Activated CD8-positive, alpha-beta memory T cell treated with anti-CD3 and anti-CD28 coated beads, Interleukin-2, amount 50 U/mL, for 4 hours (primary cell): ENCODE results near the gene IL4I1.
A peak's percentile ranks its signal among the peaks of the same experiment; 100 is the strongest.

Experiments
- DNase-seq: peaks from one replicate; pipeline ENCODE4 v3.0.0-alpha.2; 2020

The IL4I1 gene

GRCh38 chr19:49861541-49862378, 34.9 kb downstream of the IL4I1 start:
- DNase-seq, result no peak

GRCh38 chr19:49861107-49861506, 35.6 kb downstream of the IL4I1 start:
- no peak for DNase-seq

- no peak for DNase-seq
Observed at GRCh38 chr19:49860336-49861102, 36.2 kb downstream of the IL4I1 start.

DNA sequence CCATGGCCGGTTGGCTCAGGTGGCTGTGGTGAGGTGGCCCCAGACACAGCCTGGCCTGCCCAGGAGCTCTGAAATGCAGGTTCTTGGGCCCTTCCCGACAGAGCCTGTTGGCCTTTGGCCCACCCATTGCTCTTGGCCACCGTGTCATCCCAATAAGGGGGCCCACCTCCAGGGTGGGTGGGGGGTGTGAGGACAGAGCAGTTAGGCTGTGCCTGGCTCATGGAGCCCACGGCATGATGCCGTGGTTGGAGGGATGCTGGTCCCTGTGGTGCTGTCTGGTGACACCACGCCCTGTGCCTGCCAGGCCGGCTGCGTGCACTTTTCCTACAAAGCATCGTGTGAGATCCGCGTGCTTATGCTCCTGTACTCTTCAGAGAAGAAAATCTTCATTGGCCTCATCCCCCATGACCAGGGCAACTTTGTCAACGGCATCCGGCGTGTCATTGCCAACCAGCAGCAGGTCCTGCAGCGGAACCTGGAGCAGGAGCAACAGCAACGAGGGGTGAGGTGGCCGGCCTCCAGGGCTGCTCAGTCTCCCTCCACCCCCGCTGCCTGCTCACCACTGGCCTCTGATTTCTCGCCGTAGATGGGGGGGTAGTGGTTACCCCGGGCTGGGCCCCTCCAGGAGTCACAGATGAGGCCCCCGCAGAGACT, 36.9 kb downstream of the IL4I1 start:
- DNase-seq, result no peak

GRCh38 chr19:49858088-49858985, 38.4 kb downstream of the IL4I1 start:
- no peak for DNase-seq

- DNase-seq, result no peak
Observed at GRCh38 chr19:49857838-49858087, 38.9 kb downstream of the IL4I1 start.

- DNase-seq, result no peak
Observed at GRCh38 chr19:49857061-49857837, 39.4 kb downstream of the IL4I1 start.

DNA sequence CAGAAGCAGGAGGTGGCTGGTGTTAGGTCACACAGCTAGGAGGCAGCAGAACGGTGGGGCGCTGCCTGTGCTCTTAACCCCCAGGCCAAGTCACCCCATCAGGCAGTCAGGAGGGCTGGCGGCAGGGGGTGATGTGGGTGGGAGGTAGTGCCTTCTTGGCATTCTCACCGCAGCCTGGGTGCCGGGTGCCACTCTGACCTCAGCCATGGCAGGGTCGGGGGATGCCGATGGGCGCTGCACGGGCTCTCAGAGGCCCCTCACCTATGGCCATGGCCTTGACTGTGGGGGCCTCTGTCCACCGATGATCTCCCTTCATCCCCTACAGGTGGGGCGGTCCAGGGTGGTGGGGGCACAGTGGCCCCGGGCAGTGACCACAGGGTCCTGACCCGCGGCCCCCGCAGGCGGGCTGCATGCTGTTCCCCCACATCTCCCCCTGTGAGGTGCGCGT, 40.1 kb downstream of the IL4I1 start:
- DNase-seq, result peak; percentile 15

- DNase-seq, result no peak
Observed at GRCh38 chr19:49855676-49856573, 40.8 kb downstream of the IL4I1 start.

- DNase-seq, result no peak
Observed at GRCh38 chr19:49855277-49855675, 41.4 kb downstream of the IL4I1 start.

GRCh38 chr19:49854378-49855263, 42.1 kb downstream of the IL4I1 start:
- peak; percentile 16 for DNase-seq

DNA sequence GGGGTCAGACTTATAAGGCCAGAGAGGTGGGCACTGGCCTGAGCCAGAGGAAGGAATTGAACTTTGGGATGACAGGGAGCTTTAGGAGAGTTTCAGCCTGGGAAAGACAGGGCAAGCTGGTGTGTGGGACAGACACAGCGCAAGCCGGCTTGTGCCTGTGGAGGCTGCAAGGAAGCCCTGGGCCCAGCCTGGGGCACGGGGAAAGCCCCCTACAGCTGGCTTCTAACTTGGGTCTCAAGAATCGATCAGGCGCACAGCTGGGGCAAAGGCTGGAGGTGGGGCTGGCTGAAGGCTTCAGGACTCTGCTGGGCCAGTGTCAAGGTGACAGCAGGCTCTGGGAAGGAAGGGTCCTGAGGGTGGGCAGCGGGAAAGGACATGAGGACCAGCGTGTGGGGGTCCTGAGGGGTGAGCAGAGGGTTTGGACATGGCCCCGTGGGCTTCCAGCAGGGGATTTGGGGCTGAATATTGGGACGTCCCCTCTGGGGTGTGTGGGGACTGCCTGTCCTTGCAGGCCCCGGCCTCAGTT, 42.8 kb downstream of the IL4I1 start:
- DNase-seq, result no peak

DNA sequence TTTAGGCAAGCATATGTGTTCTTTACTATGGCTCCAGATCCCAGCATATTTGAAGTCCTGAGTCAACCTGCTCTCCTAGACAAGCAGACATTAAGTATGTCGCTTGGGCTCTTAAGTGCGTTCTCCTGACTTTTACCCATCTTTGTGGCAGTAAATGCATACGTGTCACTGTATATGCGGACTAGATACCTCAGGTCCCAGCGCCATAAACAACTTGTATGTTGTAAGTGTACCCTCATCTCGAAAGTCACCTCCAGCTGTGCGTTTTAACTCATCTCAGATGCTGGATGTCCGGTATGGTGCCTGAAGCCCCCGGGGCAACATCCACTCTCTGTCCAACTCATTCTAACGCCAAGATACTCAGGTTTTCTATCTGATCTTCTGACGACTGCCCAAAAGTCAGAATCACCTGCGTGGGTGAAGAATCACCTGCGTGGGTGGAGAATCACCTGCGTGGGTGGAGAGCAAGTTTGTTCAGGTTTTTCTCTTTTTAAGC, 44.0 kb downstream of the IL4I1 start:
- DNase-seq, result no peak

- DNase-seq, result peak; percentile 40
Observed at GRCh38 chr19:49851456-49852259, 45.0 kb downstream of the IL4I1 start.

DNA sequence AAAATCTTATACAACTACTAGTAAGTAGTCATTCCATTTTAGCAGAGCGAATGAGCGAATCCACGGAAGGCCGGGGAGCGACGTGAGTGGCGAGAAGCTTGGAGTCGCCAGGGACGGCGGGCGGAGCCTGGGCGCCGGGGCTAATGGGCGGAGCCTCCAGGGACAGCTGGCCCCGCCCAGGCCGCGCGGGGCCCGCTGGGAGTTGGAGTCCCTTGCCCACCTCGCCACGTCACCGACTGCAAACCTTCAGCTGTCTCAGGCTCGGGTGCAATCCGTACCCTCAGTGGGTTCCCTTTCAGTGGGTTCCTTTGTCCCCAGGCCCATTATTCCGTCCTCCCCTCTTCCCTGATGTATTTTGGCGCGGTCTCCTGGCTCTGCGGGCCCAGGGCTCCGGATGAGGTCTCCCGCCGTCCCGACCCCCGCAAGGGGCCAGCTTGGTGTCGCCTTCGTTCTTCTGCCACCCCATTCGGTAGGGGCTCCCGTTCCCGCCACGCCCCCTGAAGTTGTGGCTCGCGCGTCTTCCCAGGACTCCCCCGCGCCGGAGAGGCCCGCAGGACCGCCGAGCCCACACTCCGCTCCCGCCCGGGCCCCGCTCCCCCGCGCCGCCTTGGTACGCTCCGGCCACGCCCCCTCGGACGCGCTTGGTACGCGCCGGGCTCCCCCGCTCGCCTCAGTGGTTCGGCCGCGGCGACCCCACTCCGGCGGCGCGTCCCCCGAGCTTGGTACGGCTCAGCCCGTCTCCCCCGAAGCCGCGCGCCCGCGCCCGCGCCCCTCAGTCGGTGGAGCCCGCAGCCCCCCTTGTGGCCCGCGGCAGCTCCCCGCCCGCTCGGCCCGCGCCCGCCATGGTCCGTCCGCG, 46.0 kb downstream of the IL4I1 start, which contains the start of gene PTOV1:
TSS of gene PTOV1 (plus strand) at position 673 of the 856 bp plus-strand sequence.
- DNase-seq, result peak; percentile 86

DNA sequence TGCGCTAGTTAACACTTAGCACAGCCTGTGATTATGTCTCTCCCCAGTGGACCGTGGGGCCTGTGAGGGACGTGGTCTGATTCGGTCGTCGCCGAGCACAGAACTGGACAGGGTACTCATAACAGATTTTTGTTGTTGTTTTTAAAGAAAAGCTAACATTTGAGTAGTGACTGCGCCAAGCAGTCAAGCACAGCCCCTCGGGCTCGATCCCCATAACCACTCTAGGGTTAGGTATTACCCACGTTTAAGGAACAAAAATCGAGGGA, 46.5 kb downstream of the IL4I1 start:
- DNase-seq, result peak; percentile 15

GRCh38 chr19:49849433-49850220, 47.1 kb downstream of the IL4I1 start:
- no peak for DNase-seq
